ENCODE measurements around the gene RASGRF1.

RASGRF1 gene

GRCh38 chr15:79071901-79072300 lies 18.7 kb downstream of the RASGRF1 start:
- TF ChIP-seq TEAD4 (IDR thresholded peaks at IDR 0.05) (no peak), MAX (IDR thresholded peaks at IDR 0.05) (no peak), REST (IDR thresholded peaks at IDR 0.05; ENCODE audit: low read depth) (no peak), TAF1 (IDR thresholded peaks at IDR 0.05; ENCODE audit: low read depth) (no peak), EP300 (IDR thresholded peaks at IDR 0.05; ENCODE audit: borderline replicate concordance) (no peak), TCF12 (IDR thresholded peaks at IDR 0.05; ENCODE audit: low read depth) (no peak), CREB1 (IDR thresholded peaks at IDR 0.05; ENCODE audit: low read depth) (no peak), YY1 (IDR thresholded peaks at IDR 0.05; ENCODE audit: low read depth) (no peak), CEBPB (IDR thresholded peaks at IDR 0.05) (no peak), NFIC (IDR thresholded peaks at IDR 0.05) (no peak), ZBTB7A (IDR thresholded peaks at IDR 0.05; ENCODE audit: low read depth) (no peak), USF1 (IDR thresholded peaks at IDR 0.05) (no peak), EGR1 (IDR thresholded peaks at IDR 0.05) (no peak), RAD21 (IDR thresholded peaks at IDR 0.05; ENCODE audit: low read depth) (no peak), FOXM1 (IDR thresholded peaks at IDR 0.05; ENCODE audit: borderline replicate concordance, low read depth) (no peak)

DNA sequence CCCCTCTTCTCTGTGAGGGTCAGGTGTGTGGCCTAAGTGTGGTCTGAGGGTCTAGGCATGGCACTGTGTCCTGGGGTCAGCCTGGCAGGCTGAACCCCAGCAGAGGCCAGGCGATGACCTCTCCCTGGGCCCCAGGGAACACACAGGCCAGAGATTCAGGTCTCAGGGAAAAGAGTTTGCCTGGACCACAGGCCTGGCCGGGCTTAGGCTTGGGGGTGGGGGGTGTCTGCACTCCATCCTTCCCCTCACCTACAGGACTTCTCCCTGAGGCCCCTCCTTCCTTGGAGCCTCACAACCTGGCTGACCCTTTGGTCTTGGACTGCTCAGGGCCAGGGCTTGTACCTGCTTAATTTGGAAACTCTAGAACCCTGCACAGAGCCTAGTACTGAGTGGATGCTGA lies 21.8 kb downstream of the RASGRF1 start:
- TF ChIP-seq CEBPB (IDR thresholded peaks at IDR 0.05) (no peak), REST (IDR thresholded peaks at IDR 0.05; ENCODE audit: low read depth) (no peak), EGR1 (IDR thresholded peaks at IDR 0.05) (no peak), RAD21 (IDR thresholded peaks at IDR 0.05; ENCODE audit: low read depth) (no peak), NFIC (IDR thresholded peaks at IDR 0.05) (no peak), CREB1 (IDR thresholded peaks at IDR 0.05; ENCODE audit: low read depth) (no peak), TEAD4 (IDR thresholded peaks at IDR 0.05) (no peak), MAX (IDR thresholded peaks at IDR 0.05) (no peak), USF1 (IDR thresholded peaks at IDR 0.05) (no peak), ZBTB7A (IDR thresholded peaks at IDR 0.05; ENCODE audit: low read depth) (no peak), TAF1 (IDR thresholded peaks at IDR 0.05; ENCODE audit: low read depth) (no peak), FOXM1 (IDR thresholded peaks at IDR 0.05; ENCODE audit: borderline replicate concordance, low read depth) (no peak), TCF12 (IDR thresholded peaks at IDR 0.05; ENCODE audit: low read depth) (no peak), YY1 (IDR thresholded peaks at IDR 0.05; ENCODE audit: low read depth) (no peak)

DNA sequence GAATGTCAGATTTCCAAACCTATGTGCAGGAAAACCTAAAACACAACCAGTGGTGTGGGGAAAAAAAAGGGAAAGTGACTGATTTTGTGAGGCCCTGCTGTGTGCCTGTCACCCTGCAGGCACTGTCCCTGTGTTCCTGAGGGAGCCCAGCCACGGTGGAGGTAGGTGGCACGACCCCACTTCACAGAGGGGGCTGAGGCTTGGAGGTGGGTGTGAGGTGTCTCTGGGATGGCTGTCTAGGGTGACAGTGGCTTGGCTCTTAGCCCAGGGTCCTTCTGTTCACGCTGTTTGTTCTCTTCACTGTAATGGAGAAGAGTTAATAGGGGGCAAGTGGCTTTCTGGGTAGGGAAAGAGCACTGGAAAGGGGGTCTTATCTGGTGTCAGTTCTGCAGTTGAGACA lies 22.6 kb downstream of the RASGRF1 start:
- no peak for TF ChIP-seq FOXM1 (IDR thresholded peaks at IDR 0.05; ENCODE audit: borderline replicate concordance, low read depth)
- TF ChIP-seq RAD21 (IDR thresholded peaks at IDR 0.05; ENCODE audit: low read depth), result no peak
- TF ChIP-seq REST (IDR thresholded peaks at IDR 0.05; ENCODE audit: low read depth), result no peak
- no peak for TF ChIP-seq TEAD4 (IDR thresholded peaks at IDR 0.05)
- no peak for TF ChIP-seq YY1 (IDR thresholded peaks at IDR 0.05; ENCODE audit: low read depth)
- TF ChIP-seq MAX (IDR thresholded peaks at IDR 0.05), result no peak
- TF ChIP-seq CEBPB (IDR thresholded peaks at IDR 0.05), result no peak
- no peak for TF ChIP-seq TCF12 (IDR thresholded peaks at IDR 0.05; ENCODE audit: low read depth)
- no peak for TF ChIP-seq NFIC (IDR thresholded peaks at IDR 0.05)
- TF ChIP-seq USF1 (IDR thresholded peaks at IDR 0.05), result no peak
- TF ChIP-seq EGR1 (IDR thresholded peaks at IDR 0.05), result no peak
